HCT116 (cell line): ENCODE measurements around the gene APOB. TPM values are rescaled to one million over a fixed set of nuclear protein-coding genes. Genes with fewer than 3 reads are reported as not detected.

ENCODE experiments used
- ATAC-seq: fragments of 200-7000 bp; cut with Tn5 transposase; 2 replicates; pipeline ENCODE4 v1.9.1; 2020; ENCODE audit warnings: mild to moderate bottlenecking, moderate library complexity
- BruUV-seq: library from RNA; stranded (reverse); fragments of 400-500 nt; replicated peaks from 2 replicates; lab custom pipeline; 2021; lab: Mats Ljungman, UMichigan
- CTCF ChIA-PET: fragments of 300-600 bp; sonication (Branson Sonifier 250); formaldehyde crosslinking; loops from one replicate; lab custom pipeline; 2021; ENCODE audit warnings: antibody characterized with exemption; lab: Charles Lee
- POLR2A ChIA-PET: fragments of 300-600, 350-600 bp; sonication (Branson Sonifier 250); formaldehyde crosslinking; loops from one replicate; lab custom pipeline; 2021; ENCODE audit warnings: antibody characterized with exemption; lab: Charles Lee
- RAD21 ChIA-PET, 2 experiments: fragments of 300-600 bp; sonication (Branson Sonifier 250); formaldehyde crosslinking; loops; one replicate each; lab custom pipeline; 2023; ENCODE audit warnings: low total read pairs in 2 of 2; ENCODE audit not compliant: uncharacterized antibody in 2 of 2, unreplicated experiment in 2 of 2, low non-redundant PET in 1 of 2; lab: Charles Lee
- DNase-seq: peaks from one replicate; pipeline ENCODE4 v3.0.0-alpha.2; 2010; ENCODE audit warnings: low read depth, low spot score
- H2AFZ ChIP-seq: fragments of 200-600 bp; shearing (Covaris generic), sonication (generic); 2 replicates; pipeline ENCODE4 v1.6.1; 2017; ENCODE audit warnings: low read depth, mixed run types, mixed read lengths, antibody characterized with exemption, low read length; ENCODE audit not compliant: poor library complexity, severe bottlenecking
- H3K27ac ChIP-seq: 2 replicates; pipeline ENCODE4 v1.5.1; 2012; ENCODE audit warnings: low read depth, low read length
- H3K27me3 ChIP-seq: fragments of 200-600 bp; sonication (generic); 2 replicates; pipeline ENCODE4 v1.6.1; 2016; ENCODE audit warnings: mixed run types, low read length, mixed read lengths; ENCODE audit not compliant: insufficient read depth
- H3K36me3 ChIP-seq, 2 experiments: fragments of 200-500 bp in 1 of 2; fragments of 200-600 bp in 1 of 2; sonication (Bioruptor generic) in 1 of 2; sonication (generic) in 1 of 2; 2 replicates each; pipeline versions ENCODE4 v1.5.1 to v1.6.1; 2014 to 2016; ENCODE audit warnings: low read length in 2 of 2, inconsistent platforms in 1 of 2, mixed read lengths in 1 of 2, mixed run types in 1 of 2; ENCODE audit not compliant: insufficient read depth in 2 of 2, control insufficient read depth in 1 of 2
- H3K4me1 ChIP-seq, 2 experiments: fragments of 200-600 bp in 1 of 2; sonication (generic) in 1 of 2; 2 replicates each; pipeline versions ENCODE4 v1.5.1 to v1.6.1; 2012 to 2017; ENCODE audit warnings: low read length in 2 of 2, inconsistent platforms in 1 of 2, mild to moderate bottlenecking in 1 of 2, mixed read lengths in 1 of 2, mixed run types in 1 of 2, moderate library complexity in 1 of 2; ENCODE audit not compliant: insufficient read depth in 2 of 2, control insufficient read depth in 1 of 2
- H3K4me2 ChIP-seq: fragments of 200-600 bp; sonication (generic); 2 replicates; pipeline ENCODE4 v1.6.1; 2017; ENCODE audit warnings: mixed run types, low read length, mixed read lengths
- H3K4me3 ChIP-seq, 2 experiments: fragments of 200-600 bp in 1 of 2; sonication (generic) in 1 of 2; replicated peaks in 1 of 2; 2 replicates each; pipeline ENCODE4 v1.5.1; 2011 to 2016; ENCODE audit warnings: low read length in 2 of 2, control low read depth in 1 of 2, low read depth in 1 of 2, mild to moderate bottlenecking in 1 of 2, mixed read lengths in 1 of 2, mixed run types in 1 of 2
- H3K79me2 ChIP-seq: fragments of 200-600 bp; sonication (generic); 2 replicates; pipeline ENCODE4 v1.6.1; 2017; ENCODE audit warnings: mild to moderate bottlenecking, mixed run types, low read length, moderate library complexity, mixed read lengths; ENCODE audit not compliant: insufficient read depth
- H3K9ac ChIP-seq: fragments of 200-600 bp; sonication (generic); 2 replicates; pipeline ENCODE4 v1.6.1; 2016; ENCODE audit warnings: low read length, mixed read lengths
- H3K9me2 ChIP-seq: fragments of 200-600 bp; sonication (generic), shearing (Covaris generic); 2 replicates; pipeline ENCODE4 v1.6.1; 2017; ENCODE audit warnings: mixed run types, mild to moderate bottlenecking, moderate library complexity; ENCODE audit not compliant: insufficient read depth
- H3K9me3 ChIP-seq, 2 experiments: fragments of 200-500 bp in 1 of 2; fragments of 200-600 bp in 1 of 2; sonication (Bioruptor generic) in 1 of 2; sonication (generic) in 1 of 2; 2 replicates each; pipeline ENCODE4 v1.6.1; 2014 to 2017; ENCODE audit warnings: low read length in 2 of 2, mixed read lengths in 2 of 2, inconsistent platforms in 1 of 2, low read depth in 1 of 2, mild to moderate bottlenecking in 1 of 2, mixed run types in 1 of 2, moderate library complexity in 1 of 2; ENCODE audit not compliant: control insufficient read depth in 1 of 2, insufficient read depth in 1 of 2
- H4K20me1 ChIP-seq: fragments of 200-600 bp; sonication (generic), shearing (Covaris generic); 2 replicates; pipeline ENCODE4 v1.6.1; 2017; ENCODE audit warnings: mixed run types, mild to moderate bottlenecking, moderate library complexity; ENCODE audit not compliant: insufficient read depth
- CBX3 ChIP-seq: IDR thresholded peaks from 2 replicates; pipeline ENCODE4 v1.6.1; 2012; ENCODE audit warnings: low read depth
- EGR1 ChIP-seq: IDR thresholded peaks from 2 replicates; pipeline ENCODE4 v1.6.1; 2012; ENCODE audit warnings: low read depth
- ELF1 ChIP-seq: IDR thresholded peaks from 2 replicates; pipeline ENCODE4 v1.6.1; 2012; ENCODE audit warnings: low read depth, borderline replicate concordance
- EZH2 ChIP-seq: fragments of 200-600 bp; sonication (generic); IDR thresholded peaks from 2 replicates; pipeline ENCODE4 v1.6.1; 2017; ENCODE audit warnings: antibody characterized with exemption, mixed run types
- EZH2phosphoT487 ChIP-seq: fragments of 200-600 bp; IDR thresholded peaks from 2 replicates; pipeline ENCODE4 v1.6.1; 2018; ENCODE audit warnings: antibody characterized with exemption, borderline replicate concordance
- FOSL1 ChIP-seq: IDR thresholded peaks from 2 replicates; pipeline ENCODE4 v1.6.1; 2012; ENCODE audit warnings: low read depth
- POLR2A ChIP-seq: IDR thresholded peaks from 2 replicates; pipeline ENCODE4 v1.7.0; 2011; ENCODE audit warnings: borderline replicate concordance; ENCODE audit not compliant: insufficient read depth, insufficient read length; ENCODE audit errors: extremely low read depth
- POLR2AphosphoS5 ChIP-seq: IDR thresholded peaks from 2 replicates; pipeline ENCODE4 v1.6.1; 2011; ENCODE audit warnings: mild to moderate bottlenecking, low read depth, low read length, moderate library complexity
- RAD21 ChIP-seq: IDR thresholded peaks from 2 replicates; pipeline ENCODE4 v1.6.1; 2012; ENCODE audit warnings: low read depth, mild to moderate bottlenecking
- REST ChIP-seq: IDR thresholded peaks from 2 replicates; pipeline ENCODE4 v1.6.1; 2012; ENCODE audit warnings: low read depth
- SRF ChIP-seq: IDR thresholded peaks from 2 replicates; pipeline ENCODE4 v1.6.1; 2012; ENCODE audit warnings: low read depth
- YY1 ChIP-seq: IDR thresholded peaks from 2 replicates; pipeline ENCODE4 v1.6.1; 2011; ENCODE audit warnings: low read length, low read depth, moderate library complexity, mild to moderate bottlenecking; ENCODE audit not compliant: insufficient replicate concordance; ENCODE audit errors: extremely low read depth
- ZFX ChIP-seq: fragments of 450-650 bp; IDR thresholded peaks from 2 replicates; pipeline ENCODE4 v1.6.1; 2017
- intact Hi-C: fragments of 100-400 bp; cut with micrococcal nuclease; formaldehyde crosslinking; loops from 2 replicates; pipeline ENCODE4 v1.10.0; 2022
- total RNA-seq: library from RNA; stranded (reverse); gene quantifications from one replicate; pipeline ENCODE4 v1.2.1, GENCODE V29; 2021; ENCODE audit not compliant: unreplicated experiment
- TF ChIP-seq, protein P1 (sequence below): IDR thresholded peaks from 2 replicates; pipeline ENCODE4 v1.6.1; 2012
- TF ChIP-seq, protein P2 (sequence below): IDR thresholded peaks from 2 replicates; pipeline ENCODE4 v1.6.1; 2011; ENCODE audit warnings: mild to moderate bottlenecking, low read length, moderate library complexity; ENCODE audit not compliant: insufficient replicate concordance; ENCODE audit errors: extremely low read depth

The APOB gene
- total RNA-seq, 1 experiment from 2014 or later: 1.6 TPM

GRCh38 chr2:21028021-21028947 lies 15.6 kb downstream of the APOB start (continued):
- TF ChIP-seq SRF: no peak

DNA sequence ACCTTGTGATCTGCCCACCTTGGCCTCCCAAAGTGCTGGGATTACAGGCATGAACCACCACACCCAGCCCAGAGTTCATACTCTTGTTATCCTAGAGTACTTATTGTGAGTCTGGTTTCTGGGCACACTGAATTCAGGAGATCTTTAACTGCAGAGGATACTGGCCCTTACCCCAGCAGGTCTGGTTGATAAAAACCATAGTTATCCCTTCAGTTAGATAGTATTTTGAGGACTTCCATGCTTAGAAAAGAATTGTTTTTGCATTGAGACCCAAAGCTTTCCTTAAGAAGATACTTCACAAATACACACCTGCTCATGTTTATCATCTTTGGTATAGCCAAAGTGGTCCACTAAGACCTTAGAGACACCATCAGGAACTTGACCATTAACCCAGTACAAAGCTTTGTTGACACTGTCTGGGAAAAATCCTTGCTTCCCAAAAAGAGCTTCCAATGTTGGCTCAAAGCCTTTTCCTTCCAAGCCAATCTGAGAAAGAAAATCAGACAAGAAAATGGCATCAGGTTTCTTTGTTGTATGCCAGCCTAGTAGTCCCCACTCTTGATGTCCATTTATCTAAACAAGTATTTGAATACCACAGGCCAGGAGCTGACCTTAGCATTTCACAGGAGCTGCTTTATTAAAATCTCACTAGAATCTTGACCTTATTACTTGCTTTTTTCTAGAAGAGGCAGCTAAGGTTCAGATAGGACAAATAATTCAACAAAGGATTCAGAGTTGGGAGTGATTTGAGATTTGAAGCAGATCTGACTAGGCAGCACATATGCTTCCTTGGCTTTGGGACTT lies 17.2 kb downstream of the APOB start:
- intact Hi-C loops: loop anchor here (1.0 kb wide), 1 partner anchor 365 kb away; no protein-coding TSS in a partner anchor
- Histone ChIP-seq H3K4me1 (no peaks in the 10 kb centered on the region), H3K9ac (no peak overlapping the region), H3K4me3 (no peak overlapping the region), H4K20me1 (no peaks in the 10 kb centered on the region), H3K9me2 (no peaks in the 10 kb centered on the region), H3K27me3 (peaks cover 32% of the 10 kb centered on the region), H3K36me3 (no peaks in the 10 kb centered on the region), H3K27ac (no peak overlapping the region), H2AFZ (no peak overlapping the region), H3K9me3 (no peaks in the 10 kb centered on the region), H3K4me2 (no peak overlapping the region), H3K79me2 (no peaks in the 10 kb centered on the region)
- no peak for DNase-seq
- no peak for ATAC-seq
- ChIA-PET POLR2A (no interaction called here), RAD21 (no interaction called here), CTCF (interaction anchor here (0.7 to 3.1 kb wide), 4 partner anchors 63 to 634 kb away, joined by 3 to 31 read pairs (median 3); no protein-coding TSS in a partner anchor)
- no TSS peak for BruUV-seq
- TF ChIP-seq ZFX: no peak
- TF ChIP-seq CBX3: no peak
- no peak for TF ChIP-seq RAD21
- TF ChIP-seq, protein P1, sequence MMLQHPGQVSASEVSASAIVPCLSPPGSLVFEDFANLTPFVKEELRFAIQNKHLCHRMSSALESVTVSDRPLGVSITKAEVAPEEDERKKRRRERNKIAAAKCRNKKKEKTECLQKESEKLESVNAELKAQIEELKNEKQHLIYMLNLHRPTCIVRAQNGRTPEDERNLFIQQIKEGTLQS: no peak
- TF ChIP-seq EZH2phosphoT487: no peak
- TF ChIP-seq REST: no peak
- TF ChIP-seq EZH2: no peak
- TF ChIP-seq FOSL1: no peak
- TF ChIP-seq POLR2A: no peak
- TF ChIP-seq POLR2AphosphoS5: no peak
- TF ChIP-seq ELF1: no peak
- no peak for TF ChIP-seq SRF
- TF ChIP-seq, protein P2, sequence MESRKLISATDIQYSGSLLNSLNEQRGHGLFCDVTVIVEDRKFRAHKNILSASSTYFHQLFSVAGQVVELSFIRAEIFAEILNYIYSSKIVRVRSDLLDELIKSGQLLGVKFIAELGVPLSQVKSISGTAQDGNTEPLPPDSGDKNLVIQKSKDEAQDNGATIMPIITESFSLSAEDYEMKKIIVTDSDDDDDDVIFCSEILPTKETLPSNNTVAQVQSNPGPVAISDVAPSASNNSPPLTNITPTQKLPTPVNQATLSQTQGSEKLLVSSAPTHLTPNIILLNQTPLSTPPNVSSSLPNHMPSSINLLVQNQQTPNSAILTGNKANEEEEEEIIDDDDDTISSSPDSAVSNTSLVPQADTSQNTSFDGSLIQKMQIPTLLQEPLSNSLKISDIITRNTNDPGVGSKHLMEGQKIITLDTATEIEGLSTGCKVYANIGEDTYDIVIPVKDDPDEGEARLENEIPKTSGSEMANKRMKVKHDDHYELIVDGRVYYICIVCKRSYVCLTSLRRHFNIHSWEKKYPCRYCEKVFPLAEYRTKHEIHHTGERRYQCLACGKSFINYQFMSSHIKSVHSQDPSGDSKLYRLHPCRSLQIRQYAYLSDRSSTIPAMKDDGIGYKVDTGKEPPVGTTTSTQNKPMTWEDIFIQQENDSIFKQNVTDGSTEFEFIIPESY: no peak
- TF ChIP-seq EGR1: no peak
- no peak for TF ChIP-seq YY1
